WI38 (cell line): Measurements from ENCODE around the gene MIX23.

ENCODE experiments used
- H3K4me3 ChIP-seq: 2 replicates; pipeline ENCODE4 v1.5.1; 2011; ENCODE audit warnings: low read depth, mild to moderate bottlenecking, control low read depth, low read length
- CTCF ChIP-seq: IDR thresholded peaks from 2 replicates; pipeline ENCODE4 v1.5.1; 2012; ENCODE audit warnings: low read depth, mild to moderate bottlenecking, control low read depth, low read length

Gene MIX23

GRCh38 chr3:122395582-122395981 lies 12.6 kb upstream of the MIX23 start:
- no peak for TF ChIP-seq CTCF
- no peak overlapping the region for H3K4me3 ChIP-seq

- TF ChIP-seq CTCF = no peak
- H3K4me3 ChIP-seq = no peak overlapping the region
Measured at GRCh38 chr3:122394173-122394572, 11.1 kb upstream of the MIX23 start.

- H3K4me3 ChIP-seq = no peak overlapping the region
- TF ChIP-seq CTCF = peak; percentile 56
Measured at GRCh38 chr3:122392868-122393844, 10.1 kb upstream of the MIX23 start.

GRCh38 chr3:122391681-122392446 lies 8.8 kb upstream of the MIX23 start:
- no peak overlapping the region for H3K4me3 ChIP-seq
- no peak for TF ChIP-seq CTCF

GRCh38 chr3:122390665-122391064 lies 7.6 kb upstream of the MIX23 start:
- H3K4me3 ChIP-seq = no peak overlapping the region
- TF ChIP-seq CTCF = no peak

GRCh38 chr3:122389892-122390291 lies 6.9 kb upstream of the MIX23 start:
- H3K4me3 ChIP-seq = no peak overlapping the region

More at GRCh38 chr3:122389892-122390291, 6.9 kb upstream of the MIX23 start:
- no peak for TF ChIP-seq CTCF
